GM21786 (cell line): Measurements from ENCODE around the gene MAMLD1.

Experiments used
- ATAC-seq: cut with Tn5 transposase; IDR thresholded peaks from one replicate; pipeline ENCODE4 v1.9.1; 2021; ENCODE audit not compliant: unreplicated experiment

Gene MAMLD1

GRCh38 chrX:150355913-150356312 is 7.2 kb upstream of the MAMLD1 start:
- no peak for ATAC-seq

- ATAC-seq: no peak
Observed at GRCh38 chrX:150357790-150358189, 5.3 kb upstream of the MAMLD1 start.

- no peak for ATAC-seq
Observed at GRCh38 chrX:150358651-150359050, 4.5 kb upstream of the MAMLD1 start.

GRCh38 chrX:150360331-150360730 is 2.8 kb upstream of the MAMLD1 start:
- no peak for ATAC-seq

- no peak for ATAC-seq
Observed at GRCh38 chrX:150361070-150361776, 1.9 kb upstream of the MAMLD1 start.

- no peak for ATAC-seq
Observed at GRCh38 chrX:150361777-150362351, 1.3 kb upstream of the MAMLD1 start.

GRCh38 chrX:150363561-150364346 is 637 bp downstream of the MAMLD1 start:
- no peak for ATAC-seq

- ATAC-seq: no peak
Observed at GRCh38 chrX:150364347-150365050, 1.4 kb downstream of the MAMLD1 start.

GRCh38 chrX:150365051-150365989 is 2.2 kb downstream of the MAMLD1 start:
- no peak for ATAC-seq

- ATAC-seq: no peak
Observed at GRCh38 chrX:150365990-150366911, 3.1 kb downstream of the MAMLD1 start.

- no peak for ATAC-seq
Observed at GRCh38 chrX:150366951-150367545, 3.9 kb downstream of the MAMLD1 start.

- ATAC-seq: no peak
Observed at GRCh38 chrX:150370589-150371312, 7.6 kb downstream of the MAMLD1 start.

GRCh38 chrX:150371877-150372276 is 8.8 kb downstream of the MAMLD1 start:
- ATAC-seq: no peak

GRCh38 chrX:150372280-150372679 is 9.2 kb downstream of the MAMLD1 start:
- ATAC-seq: no peak

GRCh38 chrX:150372756-150373155 is 9.6 kb downstream of the MAMLD1 start:
- ATAC-seq: no peak

GRCh38 chrX:150375243-150375770 is 12.2 kb downstream of the MAMLD1 start:
- no peak for ATAC-seq

GRCh38 chrX:150377005-150377404 is 13.9 kb downstream of the MAMLD1 start:
- no peak for ATAC-seq

GRCh38 chrX:150405006-150405405 is 41.9 kb downstream of the MAMLD1 start:
- no peak for ATAC-seq
